Stimulated activated naive B cell treated with anti-CD40 and anti-IgM and Interleukin-4, amounts not matched to agents 10 μg/mL and 1 μg/mL and 100 μg/mL, for 72 hours (primary cell): ENCODE data around the gene KREMEN2.
"Not testable (repeated sequence)": the region's sequence is repeated elsewhere in the genome, so short reads cannot be mapped to it uniquely, and the experiment has no call there.

Source experiments
- ATAC-seq, 2 donors: fragments of 150-1000 bp; cut with Tn5 transposase; replicated peaks; 2 replicates each; pipeline ENCODE4 v1.10.0; 2021; ENCODE audit warnings: moderate library complexity in 1 of 2
- DNase-seq: peaks from one replicate; pipeline ENCODE4 v3.0.0; 2021
- H3K27ac Mint-ChIP-seq: one replicate; pipeline ENCODE4 v1.8.0; 2022; ENCODE audit warnings: mild to moderate bottlenecking, mixed read lengths
- H3K27me3 Mint-ChIP-seq, 2 donors: one replicate each; pipeline ENCODE4 v1.8.0; 2022; ENCODE audit warnings: mixed read lengths in 2 of 2
- H3K36me3 Mint-ChIP-seq, 2 donors: one replicate each; pipeline ENCODE4 v1.8.0; 2022; ENCODE audit warnings: mixed read lengths in 2 of 2, mild to moderate bottlenecking in 1 of 2
- H3K4me1 Mint-ChIP-seq, 2 donors: one replicate each; pipeline ENCODE4 v1.8.0; 2022; ENCODE audit warnings: mixed read lengths in 2 of 2, mild to moderate bottlenecking in 1 of 2
- H3K4me3 Mint-ChIP-seq, 2 donors: one replicate each; pipeline ENCODE4 v1.8.0; 2022; ENCODE audit warnings: mild to moderate bottlenecking in 2 of 2, mixed read lengths in 2 of 2, moderate library complexity in 1 of 2
- H3K9me3 Mint-ChIP-seq, 2 donors: one replicate each; pipeline ENCODE4 v1.8.0; 2022; ENCODE audit warnings: mixed read lengths in 2 of 2, mild to moderate bottlenecking in 1 of 2

Gene KREMEN2

GRCh38 chr16:2931231-2931914, 32.7 kb upstream of the KREMEN2 start:
- Mint-ChIP-seq H3K4me1 (peaks cover 8 to 11% of the 10 kb centered on the region in 2 donors), H3K36me3 (peaks cover 28 to 30% of the 10 kb centered on the region in 2 donors)
- not testable (repeated sequence) for H3K27ac Mint-ChIP-seq, H3K4me3 Mint-ChIP-seq, ATAC-seq, H3K9me3 Mint-ChIP-seq, H3K27me3 Mint-ChIP-seq, DNase-seq

- peaks cover 36 to 37% of the 10 kb centered on the region in 2 donors for H3K36me3 Mint-ChIP-seq
- ATAC-seq = no peak
- no peaks in the 10 kb centered on the region for H3K9me3 Mint-ChIP-seq
These were observed 30.9 kb upstream of the KREMEN2 start for GRCh38 chr16:2933136-2933535.

GRCh38 chr16:2933701-2934100, 30.4 kb upstream of the KREMEN2 start:
- H3K4me3 Mint-ChIP-seq = no peak overlapping the region
- H3K36me3 Mint-ChIP-seq = peaks cover 40 to 41% of the 10 kb centered on the region in 2 donors
- no peaks in the 10 kb centered on the region for H3K9me3 Mint-ChIP-seq
- no peaks in the 10 kb centered on the region for H3K27me3 Mint-ChIP-seq
- no peak for DNase-seq
- no peak for ATAC-seq
- H3K27ac Mint-ChIP-seq = no peak overlapping the region
- H3K4me1 Mint-ChIP-seq = peaks cover 0 to 2% of the 10 kb centered on the region in 2 donors

More at GRCh38 chr16:2933136-2933535, 30.9 kb upstream of the KREMEN2 start:
- Mint-ChIP-seq H3K27me3 (no peaks in the 10 kb centered on the region), H3K4me3 (no peak overlapping the region), H3K4me1 (peaks cover 0 to 2% of the 10 kb centered on the region in 2 donors), H3K27ac (no peak overlapping the region)
- no peak for DNase-seq

GRCh38 chr16:2934450-2934849, 29.6 kb upstream of the KREMEN2 start:
- H3K27me3 Mint-ChIP-seq = no peaks in the 10 kb centered on the region
- no peak overlapping the region for H3K4me3 Mint-ChIP-seq
- H3K9me3 Mint-ChIP-seq = no peaks in the 10 kb centered on the region
- ATAC-seq = no peak
- peaks cover 44 to 47% of the 10 kb centered on the region in 2 donors for H3K36me3 Mint-ChIP-seq
- H3K27ac Mint-ChIP-seq = no peak overlapping the region
- H3K4me1 Mint-ChIP-seq = peaks cover 0 to 2% of the 10 kb centered on the region in 2 donors
- no peak for DNase-seq

GRCh38 chr16:2936436-2937011, 27.6 kb upstream of the KREMEN2 start:
- H3K4me1 Mint-ChIP-seq = peaks cover 0 to 5% of the 10 kb centered on the region in 2 donors
- H3K27ac Mint-ChIP-seq = no peak overlapping the region
- DNase-seq = no peak
- no peak for ATAC-seq
- H3K27me3 Mint-ChIP-seq = no peaks in the 10 kb centered on the region
- H3K9me3 Mint-ChIP-seq = no peaks in the 10 kb centered on the region
- peaks cover 48 to 58% of the 10 kb centered on the region in 2 donors for H3K36me3 Mint-ChIP-seq
- no peak overlapping the region for H3K4me3 Mint-ChIP-seq

GRCh38 chr16:2937170-2937569, 26.9 kb upstream of the KREMEN2 start:
- no peaks in the 10 kb centered on the region for H3K27me3 Mint-ChIP-seq
- DNase-seq (no peak), ATAC-seq (no peak)
- no peaks in the 10 kb centered on the region for H3K9me3 Mint-ChIP-seq
- peaks cover 3 to 6% of the 10 kb centered on the region in 2 donors for H3K4me1 Mint-ChIP-seq
- peaks cover 50 to 60% of the 10 kb centered on the region in 2 donors for H3K36me3 Mint-ChIP-seq
- H3K4me3 Mint-ChIP-seq = no peak overlapping the region
- no peak overlapping the region for H3K27ac Mint-ChIP-seq

- DNase-seq (no peak), ATAC-seq (no peak)
- Mint-ChIP-seq H3K27ac (no peak overlapping the region), H3K4me1 (peaks cover 5 to 8% of the 10 kb centered on the region in 2 donors), H3K27me3 (no peaks in the 10 kb centered on the region), H3K36me3 (peaks cover 46 to 63% of the 10 kb centered on the region in 2 donors), H3K9me3 (no peaks in the 10 kb centered on the region), H3K4me3 (no peak overlapping the region)
These were observed 25.9 kb upstream of the KREMEN2 start for GRCh38 chr16:2938206-2938605.

GRCh38 chr16:2939968-2940367, 24.1 kb upstream of the KREMEN2 start:
- peaks cover 5 to 8% of the 10 kb centered on the region in 2 donors for H3K4me1 Mint-ChIP-seq
- no peak overlapping the region for H3K27ac Mint-ChIP-seq
- ATAC-seq = no peak
- peaks cover 47 to 61% of the 10 kb centered on the region in 2 donors for H3K36me3 Mint-ChIP-seq
- H3K4me3 Mint-ChIP-seq = no peak overlapping the region
- H3K9me3 Mint-ChIP-seq = no peaks in the 10 kb centered on the region
- H3K27me3 Mint-ChIP-seq = no peaks in the 10 kb centered on the region
- no peak for DNase-seq

- DNase-seq (no peak), ATAC-seq (peak in 1 of 2 donors; percentile 62)
- Mint-ChIP-seq H3K4me1 (peaks cover 5 to 6% of the 10 kb centered on the region in 2 donors), H3K4me3 (no peak overlapping the region), H3K27ac (peak overlapping the region; percentile 49), H3K27me3 (no peaks in the 10 kb centered on the region), H3K9me3 (no peaks in the 10 kb centered on the region), H3K36me3 (peaks cover 39 to 53% of the 10 kb centered on the region in 2 donors)
These were observed 22.0 kb upstream of the KREMEN2 start for GRCh38 chr16:2942045-2942444.

GRCh38 chr16:2943716-2944115, 20.4 kb upstream of the KREMEN2 start:
- H3K36me3 Mint-ChIP-seq = peaks cover 35 to 52% of the 10 kb centered on the region in 2 donors
- H3K4me1 Mint-ChIP-seq, H3K27ac Mint-ChIP-seq, H3K4me3 Mint-ChIP-seq, H3K27me3 Mint-ChIP-seq, H3K9me3 Mint-ChIP-seq, ATAC-seq, DNase-seq: not testable (repeated sequence)

- H3K9me3 Mint-ChIP-seq = no peaks in the 10 kb centered on the region
- DNase-seq = no peak
These were observed 17.4 kb upstream of the KREMEN2 start for GRCh38 chr16:2946649-2947048.

GRCh38 chr16:2948807-2949704, 15.0 kb upstream of the KREMEN2 start:
- Mint-ChIP-seq H3K4me1 (peaks cover 0 to 10% of the 10 kb centered on the region in 2 donors), H3K9me3 (no peaks in the 10 kb centered on the region), H3K4me3 (no peak overlapping the region), H3K36me3 (peaks cover 12 to 21% of the 10 kb centered on the region in 2 donors), H3K27ac (no peak overlapping the region), H3K27me3 (peaks cover under 1 to 2% of the 10 kb centered on the region in 2 donors)
- ATAC-seq (no peak), DNase-seq (no peak)

More at GRCh38 chr16:2946649-2947048, 17.4 kb upstream of the KREMEN2 start:
- Mint-ChIP-seq H3K4me1 (peaks cover 5 to 8% of the 10 kb centered on the region in 2 donors), H3K36me3 (peaks cover 25 to 38% of the 10 kb centered on the region in 2 donors), H3K4me3 (no peak overlapping the region), H3K27me3 (no peaks in the 10 kb centered on the region), H3K27ac (no peak overlapping the region)
- no peak for ATAC-seq

- no peak overlapping the region for H3K27ac Mint-ChIP-seq
These were observed 14.2 kb upstream of the KREMEN2 start for GRCh38 chr16:2949705-2950352.

GRCh38 chr16:2950353-2950724, 13.7 kb upstream of the KREMEN2 start:
- H3K4me1 Mint-ChIP-seq = peaks cover 0 to 13% of the 10 kb centered on the region in 2 donors
- no peaks in the 10 kb centered on the region for H3K9me3 Mint-ChIP-seq
- DNase-seq (no peak), ATAC-seq (no peak)
- peaks cover 5 to 12% of the 10 kb centered on the region in 2 donors for H3K27me3 Mint-ChIP-seq
- H3K4me3 Mint-ChIP-seq = no peak overlapping the region
- no peak overlapping the region for H3K27ac Mint-ChIP-seq
- peaks cover 12 to 21% of the 10 kb centered on the region in 2 donors for H3K36me3 Mint-ChIP-seq

More at GRCh38 chr16:2949705-2950352, 14.2 kb upstream of the KREMEN2 start:
- ATAC-seq (no peak), DNase-seq (no peak)
- Mint-ChIP-seq H3K4me1 (peaks cover 0 to 13% of the 10 kb centered on the region in 2 donors), H3K4me3 (no peak overlapping the region), H3K9me3 (no peaks in the 10 kb centered on the region), H3K27me3 (peaks cover 5 to 6% of the 10 kb centered on the region in 2 donors), H3K36me3 (peaks cover 12 to 21% of the 10 kb centered on the region in 2 donors)
